ENCODE measurements around the gene TIFAB. TPM values are rescaled to one million over a fixed set of nuclear protein-coding genes. Genes with fewer than 3 reads are reported as not detected.

Gene TIFAB
- total and polyA plus RNA-seq, 2 experiments from 2014 or later = not detected

- Mint-ChIP-seq H3K4me1 (peaks cover 3% of the 10 kb centered on the region), H3K4me3 (no peak overlapping the region), H3K27me3 (ENCODE audit: insufficient read depth, low read depth, poor library complexity) (peaks cover 45% of the 10 kb centered on the region), H3K9me3 (no peaks in the 10 kb centered on the region), H3K36me3 (ENCODE audit: low read depth) (no peaks in the 10 kb centered on the region), H3K27ac (no peak overlapping the region)
- Histone ChIP-seq H3K4me1 (ENCODE audit: insufficient read depth) (no peaks in the 10 kb centered on the region), H3K4me2 (no peak overlapping the region), H3F3A (replicated peaks; ENCODE audit: low read depth) (no peaks in the 10 kb centered on the region), H3K36me3 (ENCODE audit: insufficient read depth) (no peaks in the 10 kb centered on the region), H2AFZ (no peak overlapping the region), H3K27me3 (ENCODE audit: insufficient read depth) (peaks cover 46% of the 10 kb centered on the region), H3K9me2 (ENCODE audit: insufficient read depth) (no peaks in the 10 kb centered on the region), H3K4me3 (no peak overlapping the region), H4K20me1 (replicated peaks; ENCODE audit: insufficient read depth) (no peaks in the 10 kb centered on the region), H3K27ac (ENCODE audit: low read depth) (no peak overlapping the region), H3K79me2 (replicated peaks; ENCODE audit: insufficient read depth) (no peaks in the 10 kb centered on the region)
- no peak for TF ChIP-seq ZNF331 (CRISPR knock-in tag; IDR thresholded peaks at IDR 0.05; ENCODE audit: low read depth)
- TF ChIP-seq EZH2 (IDR thresholded peaks at IDR 0.05; ENCODE audit: low read depth, unreplicated experiment) = no peak
- no peak for TF ChIP-seq EZH2phosphoT487 (IDR thresholded peaks at IDR 0.05; ENCODE audit: unreplicated experiment)
- TF ChIP-seq, protein P1, sequence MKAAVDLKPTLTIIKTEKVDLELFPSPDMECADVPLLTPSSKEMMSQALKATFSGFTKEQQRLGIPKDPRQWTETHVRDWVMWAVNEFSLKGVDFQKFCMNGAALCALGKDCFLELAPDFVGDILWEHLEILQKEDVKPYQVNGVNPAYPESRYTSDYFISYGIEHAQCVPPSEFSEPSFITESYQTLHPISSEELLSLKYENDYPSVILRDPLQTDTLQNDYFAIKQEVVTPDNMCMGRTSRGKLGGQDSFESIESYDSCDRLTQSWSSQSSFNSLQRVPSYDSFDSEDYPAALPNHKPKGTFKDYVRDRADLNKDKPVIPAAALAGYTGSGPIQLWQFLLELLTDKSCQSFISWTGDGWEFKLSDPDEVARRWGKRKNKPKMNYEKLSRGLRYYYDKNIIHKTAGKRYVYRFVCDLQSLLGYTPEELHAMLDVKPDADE (IDR thresholded peaks at IDR 0.05) = no peak
- TF ChIP-seq POLR2AphosphoS5 (IDR thresholded peaks at IDR 0.05; ENCODE audit: low read depth) = no peak
- DNase-seq (ENCODE audit: low spot score) (no peak), ATAC-seq (no peak)
These were observed 8.3 kb upstream of the TIFAB start for GRCh38 chr5:135460246-135461033.

GRCh38 chr5:135458921-135459331, 6.8 kb upstream of the TIFAB start:
- no peak overlapping the region for H3K4me3 Mint-ChIP-seq
- Histone ChIP-seq H2AFZ (no peak overlapping the region), H3K27ac (ENCODE audit: low read depth) (no peak overlapping the region), H3K9me2 (ENCODE audit: insufficient read depth) (no peaks in the 10 kb centered on the region), H3K4me2 (no peak overlapping the region), H3K27me3 (ENCODE audit: insufficient read depth) (peaks cover 31% of the 10 kb centered on the region), H3K79me2 (replicated peaks; ENCODE audit: insufficient read depth) (no peaks in the 10 kb centered on the region), H3F3A (replicated peaks; ENCODE audit: low read depth) (no peaks in the 10 kb centered on the region), H4K20me1 (replicated peaks; ENCODE audit: insufficient read depth) (no peaks in the 10 kb centered on the region), H3K4me3 (no peak overlapping the region), H3K36me3 (ENCODE audit: insufficient read depth) (no peaks in the 10 kb centered on the region), H3K4me1 (ENCODE audit: insufficient read depth) (no peaks in the 10 kb centered on the region)
- DNase-seq (ENCODE audit: low spot score) (no peak), ATAC-seq (no peak)
- H3K27ac Mint-ChIP-seq = no peak overlapping the region
- peaks cover 32% of the 10 kb centered on the region for H3K27me3 Mint-ChIP-seq (ENCODE audit: insufficient read depth, low read depth, poor library complexity)
- no peaks in the 10 kb centered on the region for H3K4me1 Mint-ChIP-seq
- no peaks in the 10 kb centered on the region for H3K9me3 Mint-ChIP-seq
- no peaks in the 10 kb centered on the region for H3K36me3 Mint-ChIP-seq (ENCODE audit: low read depth)
- TF ChIP-seq, protein P2, sequence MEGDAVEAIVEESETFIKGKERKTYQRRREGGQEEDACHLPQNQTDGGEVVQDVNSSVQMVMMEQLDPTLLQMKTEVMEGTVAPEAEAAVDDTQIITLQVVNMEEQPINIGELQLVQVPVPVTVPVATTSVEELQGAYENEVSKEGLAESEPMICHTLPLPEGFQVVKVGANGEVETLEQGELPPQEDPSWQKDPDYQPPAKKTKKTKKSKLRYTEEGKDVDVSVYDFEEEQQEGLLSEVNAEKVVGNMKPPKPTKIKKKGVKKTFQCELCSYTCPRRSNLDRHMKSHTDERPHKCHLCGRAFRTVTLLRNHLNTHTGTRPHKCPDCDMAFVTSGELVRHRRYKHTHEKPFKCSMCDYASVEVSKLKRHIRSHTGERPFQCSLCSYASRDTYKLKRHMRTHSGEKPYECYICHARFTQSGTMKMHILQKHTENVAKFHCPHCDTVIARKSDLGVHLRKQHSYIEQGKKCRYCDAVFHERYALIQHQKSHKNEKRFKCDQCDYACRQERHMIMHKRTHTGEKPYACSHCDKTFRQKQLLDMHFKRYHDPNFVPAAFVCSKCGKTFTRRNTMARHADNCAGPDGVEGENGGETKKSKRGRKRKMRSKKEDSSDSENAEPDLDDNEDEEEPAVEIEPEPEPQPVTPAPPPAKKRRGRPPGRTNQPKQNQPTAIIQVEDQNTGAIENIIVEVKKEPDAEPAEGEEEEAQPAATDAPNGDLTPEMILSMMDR (conservative IDR thresholded peaks at IDR 0.05; ENCODE audit: low read depth in 2 of 2) = no peak
- TF ChIP-seq POLR2AphosphoS5 (IDR thresholded peaks at IDR 0.05; ENCODE audit: low read depth) = no peak
- TF ChIP-seq, protein P3, sequence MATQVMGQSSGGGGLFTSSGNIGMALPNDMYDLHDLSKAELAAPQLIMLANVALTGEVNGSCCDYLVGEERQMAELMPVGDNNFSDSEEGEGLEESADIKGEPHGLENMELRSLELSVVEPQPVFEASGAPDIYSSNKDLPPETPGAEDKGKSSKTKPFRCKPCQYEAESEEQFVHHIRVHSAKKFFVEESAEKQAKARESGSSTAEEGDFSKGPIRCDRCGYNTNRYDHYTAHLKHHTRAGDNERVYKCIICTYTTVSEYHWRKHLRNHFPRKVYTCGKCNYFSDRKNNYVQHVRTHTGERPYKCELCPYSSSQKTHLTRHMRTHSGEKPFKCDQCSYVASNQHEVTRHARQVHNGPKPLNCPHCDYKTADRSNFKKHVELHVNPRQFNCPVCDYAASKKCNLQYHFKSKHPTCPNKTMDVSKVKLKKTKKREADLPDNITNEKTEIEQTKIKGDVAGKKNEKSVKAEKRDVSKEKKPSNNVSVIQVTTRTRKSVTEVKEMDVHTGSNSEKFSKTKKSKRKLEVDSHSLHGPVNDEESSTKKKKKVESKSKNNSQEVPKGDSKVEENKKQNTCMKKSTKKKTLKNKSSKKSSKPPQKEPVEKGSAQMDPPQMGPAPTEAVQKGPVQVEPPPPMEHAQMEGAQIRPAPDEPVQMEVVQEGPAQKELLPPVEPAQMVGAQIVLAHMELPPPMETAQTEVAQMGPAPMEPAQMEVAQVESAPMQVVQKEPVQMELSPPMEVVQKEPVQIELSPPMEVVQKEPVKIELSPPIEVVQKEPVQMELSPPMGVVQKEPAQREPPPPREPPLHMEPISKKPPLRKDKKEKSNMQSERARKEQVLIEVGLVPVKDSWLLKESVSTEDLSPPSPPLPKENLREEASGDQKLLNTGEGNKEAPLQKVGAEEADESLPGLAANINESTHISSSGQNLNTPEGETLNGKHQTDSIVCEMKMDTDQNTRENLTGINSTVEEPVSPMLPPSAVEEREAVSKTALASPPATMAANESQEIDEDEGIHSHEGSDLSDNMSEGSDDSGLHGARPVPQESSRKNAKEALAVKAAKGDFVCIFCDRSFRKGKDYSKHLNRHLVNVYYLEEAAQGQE (IDR thresholded peaks at IDR 0.05; ENCODE audit: unreplicated experiment) = no peak
- TF ChIP-seq, protein P1 (IDR thresholded peaks at IDR 0.05) = no peak

All from GM23338 (cell line).